Fibroblast of villous mesenchyme (primary cell): ENCODE measurements around the gene IL37. TPM values are rescaled to one million over a fixed set of nuclear protein-coding genes. Genes with fewer than 3 reads are reported as not detected.

ENCODE experiments used
- DNase-seq: peaks from one replicate; pipeline ENCODE4 v3.0.0-alpha.2; 2010; ENCODE audit warnings: low read depth
- H3K4me3 ChIP-seq: 2 replicates; pipeline ENCODE4 v1.5.1; 2011; ENCODE audit warnings: low read depth, mild to moderate bottlenecking, low read length
- CTCF ChIP-seq: IDR thresholded peaks from 2 replicates; pipeline ENCODE4 v1.5.1; 2012; ENCODE audit warnings: low read depth, mild to moderate bottlenecking, low read length; ENCODE audit not compliant: insufficient read depth
- total RNA-seq: library from RNA; depleted of rRNA; stranded (reverse); fragments of >200 nt; gene quantifications from 2 replicates; pipeline ENCODE4 v1.2.3, GENCODE V29; 2012

Gene IL37
- total RNA-seq, 1 donor = not detected

- TF ChIP-seq CTCF = no peak
- no peak overlapping the region for H3K4me3 ChIP-seq
- DNase-seq = no peak
Observed at GRCh38 chr2:112916145-112916571, 5.2 kb downstream of the IL37 start.

DNA sequence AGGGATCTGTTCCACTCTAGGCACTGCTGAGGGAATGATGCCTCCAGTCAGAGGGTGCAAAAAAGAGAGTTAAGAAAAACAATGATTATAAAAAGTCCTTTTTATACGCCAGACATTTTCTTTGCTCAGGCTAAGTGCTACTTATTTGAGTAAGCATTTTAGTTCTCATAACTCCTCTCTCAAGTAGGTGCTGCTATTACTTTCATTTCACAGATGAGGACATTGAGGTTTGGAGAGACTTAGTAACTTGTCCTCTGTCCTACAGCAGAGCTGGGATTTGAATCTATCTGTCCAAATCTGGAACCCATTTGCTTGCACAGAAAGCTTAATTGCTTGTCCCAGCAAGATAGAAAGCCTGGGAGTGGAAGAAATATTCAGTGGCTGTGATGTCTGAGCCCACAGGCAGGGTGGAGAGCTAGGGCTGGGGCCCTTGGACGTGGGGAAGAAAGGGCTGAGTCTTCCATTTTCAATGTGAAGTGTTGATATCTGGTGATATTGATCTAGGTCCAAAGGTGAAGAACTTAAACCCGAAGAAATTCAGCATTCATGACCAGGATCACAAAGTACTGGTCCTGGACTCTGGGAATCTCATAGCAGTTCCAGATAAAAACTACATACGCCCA, 5.8 kb downstream of the IL37 start:
- no peak overlapping the region for H3K4me3 ChIP-seq
- TF ChIP-seq CTCF = no peak
- no peak for DNase-seq

- H3K4me3 ChIP-seq = no peak overlapping the region
- no peak for TF ChIP-seq CTCF
- no peak for DNase-seq
Observed at GRCh38 chr2:112917856-112918255, 6.9 kb downstream of the IL37 start.

DNA sequence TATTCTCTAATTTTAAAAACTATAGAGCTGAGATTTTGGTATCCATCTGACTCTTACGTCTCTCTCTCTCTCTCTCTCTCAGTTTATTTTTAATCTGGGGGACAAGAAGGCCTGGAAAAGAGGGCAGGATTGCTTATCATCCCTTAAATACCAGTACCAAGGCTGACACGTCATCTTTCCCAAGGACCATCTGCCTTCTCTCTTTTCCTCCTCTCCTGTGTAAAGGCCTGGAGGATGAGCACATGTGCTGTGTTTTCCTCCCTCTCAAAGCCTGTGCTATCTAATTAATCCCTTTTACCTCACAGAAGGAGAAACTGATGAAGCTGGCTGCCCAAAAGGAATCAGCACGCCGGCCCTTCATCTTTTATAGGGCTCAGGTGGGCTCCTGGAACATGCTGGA, 7.3 kb downstream of the IL37 start:
- H3K4me3 ChIP-seq = no peak overlapping the region
- DNase-seq = no peak
- no peak for TF ChIP-seq CTCF

GRCh38 chr2:112919086-112919485, 8.1 kb downstream of the IL37 start:
- no peak for TF ChIP-seq CTCF
- no peak for DNase-seq
- H3K4me3 ChIP-seq = no peak overlapping the region

GRCh38 chr2:112920923-112921532, 10.1 kb downstream of the IL37 start:
- TF ChIP-seq CTCF = no peak
- no peak for DNase-seq
- no peak overlapping the region for H3K4me3 ChIP-seq

DNA sequence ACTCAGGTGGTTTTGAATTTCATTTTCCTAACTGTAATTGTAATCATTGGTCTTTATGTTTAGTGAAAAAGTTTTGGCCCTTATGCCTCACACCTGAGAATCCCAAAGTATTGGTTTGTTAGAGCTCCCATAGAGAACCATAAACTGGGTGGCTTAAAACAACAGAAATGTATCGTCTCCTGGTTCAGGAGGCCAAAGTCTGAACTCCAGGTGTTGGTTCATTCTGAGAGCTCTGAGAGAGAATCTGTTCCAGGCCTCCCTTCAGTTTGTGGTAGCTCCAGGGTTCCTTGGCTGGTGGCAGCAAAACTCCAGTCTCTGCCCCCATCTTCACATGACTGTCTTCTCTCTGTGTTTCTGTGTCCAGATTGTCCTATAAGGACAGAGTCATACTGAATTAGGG, 11.0 kb downstream of the IL37 start:
- H3K4me3 ChIP-seq = no peak overlapping the region
- DNase-seq = no peak
- no peak for TF ChIP-seq CTCF
